Mesodermal cell (in vitro differentiated cells): Measurements from ENCODE around the gene COL25A1.

Experiments
- H3K27ac ChIP-seq: 2 replicates; pipeline ENCODE4 v1.7.0; 2013; ENCODE audit warnings: mild to moderate bottlenecking, low read depth, low read length, moderate library complexity; ENCODE audit not compliant: severe bottlenecking
- H3K36me3 ChIP-seq: 2 replicates; pipeline ENCODE4 v1.7.1; 2013; ENCODE audit warnings: mild to moderate bottlenecking, low read length, moderate library complexity; ENCODE audit not compliant: control insufficient read depth, insufficient read depth
- H3K4me1 ChIP-seq: one replicate; pipeline ENCODE4 v1.7.1; 2013; ENCODE audit warnings: mild to moderate bottlenecking, low read length; ENCODE audit not compliant: insufficient read depth, control insufficient read depth, poor library complexity, severe bottlenecking
- H3K4me3 ChIP-seq: 2 replicates; pipeline ENCODE4 v1.7.0; 2013; ENCODE audit warnings: low read length, control low read depth, mild to moderate bottlenecking; ENCODE audit not compliant: insufficient read depth, poor library complexity, severe bottlenecking; ENCODE audit errors: extremely low read depth
- H3K9me3 ChIP-seq: 2 replicates; pipeline ENCODE4 v1.7.1; 2013; ENCODE audit warnings: mild to moderate bottlenecking, low read length, moderate library complexity; ENCODE audit not compliant: control insufficient read depth
- WGBS, 2 experiments: methylation state at CpG; one replicate each; pipeline ENCODE4 v1.1.5; 2013; ENCODE audit warnings: missing lambda C conversion rate in 2 of 2; ENCODE audit not compliant: insufficient coverage in 2 of 2; 5-methylcytosine and 5-hydroxymethylcytosine counted together

Gene COL25A1

DNA sequence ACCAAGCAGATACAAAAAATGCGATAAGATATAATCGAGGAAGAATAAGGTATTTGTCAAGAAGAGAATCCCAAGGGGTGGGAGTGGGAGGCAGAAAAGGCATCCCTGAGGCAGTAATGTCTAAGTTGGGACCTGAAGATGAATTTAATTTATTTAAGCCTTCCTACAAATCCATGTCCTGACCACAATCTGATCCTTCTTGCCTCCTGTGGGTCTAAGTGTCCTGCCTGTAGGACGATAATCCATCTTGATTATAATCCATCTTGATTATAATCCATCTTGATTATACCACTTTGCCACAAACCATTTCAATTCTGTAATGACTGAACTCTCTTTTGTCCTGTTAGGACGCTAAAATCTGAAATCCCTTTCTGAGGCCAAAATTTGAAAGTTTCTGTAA lies 130.2 kb downstream of the COL25A1 start:
- H3K4me1 ChIP-seq: no peaks in the 10 kb centered on the region
- H3K4me3 ChIP-seq: no peak overlapping the region
- no peaks in the 10 kb centered on the region for H3K9me3 ChIP-seq
- no peak overlapping the region for H3K27ac ChIP-seq
- WGBS, 2 experiments: 81 to 91% methylated on average over 1 to 3 of the region's 4 CpGs
- H3K36me3 ChIP-seq: no peaks in the 10 kb centered on the region

DNA sequence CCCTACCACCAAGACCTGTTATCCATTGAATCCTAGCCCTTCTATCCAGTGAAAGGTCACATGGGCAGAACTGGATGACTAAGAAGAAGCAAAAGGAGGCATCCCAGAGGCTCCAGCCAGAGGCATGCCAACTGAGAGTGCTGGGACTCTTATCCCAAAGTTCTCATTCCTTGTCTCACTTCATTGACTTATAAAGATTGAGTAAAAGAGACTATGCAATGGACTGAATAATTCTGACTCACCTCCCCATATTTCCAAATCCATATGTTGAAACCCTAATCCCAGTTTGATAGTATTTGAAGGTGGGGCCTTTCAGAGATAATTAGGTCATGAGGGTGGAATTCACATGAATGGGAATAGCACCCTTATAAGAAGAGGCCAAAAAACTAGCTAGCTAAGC lies 131.4 kb downstream of the COL25A1 start:
- no peak overlapping the region for H3K27ac ChIP-seq
- no peak overlapping the region for H3K4me3 ChIP-seq
- no peaks in the 10 kb centered on the region for H3K9me3 ChIP-seq
- H3K4me1 ChIP-seq: no peaks in the 10 kb centered on the region
- H3K36me3 ChIP-seq: no peaks in the 10 kb centered on the region

DNA sequence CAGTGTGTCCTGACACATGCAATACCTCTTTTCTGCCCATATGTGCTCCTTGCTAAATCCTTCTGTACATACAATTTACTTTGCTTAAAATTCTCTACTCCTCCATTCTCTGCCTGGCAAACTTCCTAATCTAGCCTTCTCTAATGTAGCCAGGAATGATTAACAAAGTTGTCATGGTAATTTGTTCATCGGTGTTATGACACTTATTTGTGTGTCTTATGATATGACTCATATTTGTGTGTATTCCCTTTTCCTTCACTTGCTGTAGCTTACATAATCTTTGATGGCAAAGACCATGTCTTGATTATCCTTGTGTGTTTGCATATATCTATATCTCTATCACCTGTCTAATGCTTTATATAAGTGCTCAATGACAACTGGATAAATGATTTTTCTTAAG lies 133.3 kb downstream of the COL25A1 start:
- WGBS, 2 experiments: no CpG with 5 or more reads among the region's 1 CpG
- peaks cover 3% of the 10 kb centered on the region for H3K4me1 ChIP-seq
- no peak overlapping the region for H3K27ac ChIP-seq

DNA sequence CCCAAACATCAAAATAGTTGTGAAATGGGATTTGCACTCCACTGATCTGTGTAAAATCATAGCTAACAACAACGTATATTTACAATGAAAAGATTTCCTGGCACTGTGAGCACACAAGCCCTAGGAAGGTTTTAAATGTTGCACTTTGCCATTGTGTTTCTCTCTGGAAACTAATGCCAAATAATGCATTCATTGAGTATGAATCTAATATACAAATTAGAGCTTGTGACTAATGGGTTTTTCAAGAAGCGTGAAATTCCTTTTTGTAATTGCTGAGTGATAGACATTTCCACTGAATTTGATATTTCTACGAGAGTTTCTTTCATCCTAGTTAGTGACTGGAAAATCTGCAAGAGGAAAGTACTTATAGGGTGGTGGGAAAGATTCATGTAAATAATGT lies 135.9 kb downstream of the COL25A1 start:
- WGBS, 2 experiments: 93 to 100% methylated on average over 1 to 2 of the region's 3 CpGs
- no peak overlapping the region for H3K27ac ChIP-seq
- H3K36me3 ChIP-seq: no peaks in the 10 kb centered on the region
- H3K4me1 ChIP-seq: peaks cover 17% of the 10 kb centered on the region
- no peaks in the 10 kb centered on the region for H3K9me3 ChIP-seq
- no peak overlapping the region for H3K4me3 ChIP-seq

More for the DNA sequence above, 133.3 kb downstream of the COL25A1 start:
- no peaks in the 10 kb centered on the region for H3K9me3 ChIP-seq
- no peak overlapping the region for H3K4me3 ChIP-seq
- H3K36me3 ChIP-seq: no peaks in the 10 kb centered on the region

DNA sequence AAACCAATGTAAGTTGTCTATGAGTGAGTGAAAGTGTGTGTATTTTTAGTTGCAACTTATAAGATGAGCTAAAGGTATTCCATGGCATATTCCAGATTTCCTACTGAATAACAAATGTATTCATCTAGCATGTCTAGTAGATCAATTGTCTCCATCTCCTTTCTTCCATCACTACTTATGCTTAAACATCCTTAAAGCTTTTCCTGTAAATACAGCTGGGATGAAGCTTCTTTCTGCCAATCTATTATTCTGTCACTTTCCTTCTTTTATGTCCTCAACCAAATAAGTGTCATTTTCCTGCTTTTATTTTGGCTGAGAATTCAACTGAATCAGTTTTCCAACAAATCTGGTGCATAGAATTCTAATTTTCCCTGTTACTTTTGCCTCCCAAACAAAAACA lies 136.3 kb downstream of the COL25A1 start:
- Histone ChIP-seq H3K9me3 (no peaks in the 10 kb centered on the region), H3K36me3 (no peaks in the 10 kb centered on the region), H3K4me3 (no peak overlapping the region), H3K4me1 (peaks cover 17% of the 10 kb centered on the region), H3K27ac (no peak overlapping the region)

DNA sequence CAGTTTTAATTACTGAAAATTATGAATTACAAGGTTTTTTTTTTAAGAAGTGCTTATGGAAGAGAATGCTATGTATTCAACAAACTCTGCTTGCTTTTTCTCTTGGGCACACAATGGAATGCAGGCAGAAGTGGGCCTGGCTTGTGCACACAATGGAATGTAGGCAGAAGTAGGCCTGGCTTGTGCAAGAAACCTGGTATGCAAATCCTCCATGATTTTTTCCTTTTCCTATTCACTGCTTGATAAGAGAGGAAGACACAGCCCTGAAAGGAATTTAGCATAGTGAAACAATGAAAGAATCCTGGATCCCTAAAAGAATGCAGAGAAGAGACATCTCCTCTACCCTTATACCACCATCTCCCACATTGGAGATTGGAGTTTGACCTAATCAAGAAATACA lies 138.4 kb downstream of the COL25A1 start:
- Histone ChIP-seq H3K4me3 (no peak overlapping the region), H3K27ac (peak overlapping the region; percentile 67), H3K4me1 (peaks cover 17% of the 10 kb centered on the region), H3K9me3 (no peaks in the 10 kb centered on the region), H3K36me3 (no peaks in the 10 kb centered on the region)

DNA sequence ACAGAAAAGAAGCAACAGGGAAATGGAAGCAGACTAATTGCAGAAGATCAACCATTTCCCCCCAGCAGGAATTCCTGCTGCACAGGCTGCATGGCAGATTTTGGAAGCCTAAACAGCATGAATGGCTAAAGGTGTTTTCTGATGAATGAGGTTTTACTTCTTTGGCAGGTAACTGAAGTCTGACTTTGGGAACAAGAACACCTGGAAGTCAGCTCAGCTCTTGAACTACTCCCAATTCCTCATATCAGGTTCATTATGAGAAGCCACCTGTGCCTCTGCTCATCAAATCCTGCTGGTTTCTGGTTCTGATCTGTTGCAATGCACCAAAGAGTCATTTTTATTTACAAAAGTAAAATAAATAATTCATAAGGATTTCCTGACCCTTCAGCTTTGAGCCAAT lies 139.0 kb downstream of the COL25A1 start:
- Histone ChIP-seq H3K4me1 (peaks cover 17% of the 10 kb centered on the region), H3K27ac (no peak overlapping the region), H3K36me3 (no peaks in the 10 kb centered on the region), H3K4me3 (no peak overlapping the region), H3K9me3 (no peaks in the 10 kb centered on the region)

DNA sequence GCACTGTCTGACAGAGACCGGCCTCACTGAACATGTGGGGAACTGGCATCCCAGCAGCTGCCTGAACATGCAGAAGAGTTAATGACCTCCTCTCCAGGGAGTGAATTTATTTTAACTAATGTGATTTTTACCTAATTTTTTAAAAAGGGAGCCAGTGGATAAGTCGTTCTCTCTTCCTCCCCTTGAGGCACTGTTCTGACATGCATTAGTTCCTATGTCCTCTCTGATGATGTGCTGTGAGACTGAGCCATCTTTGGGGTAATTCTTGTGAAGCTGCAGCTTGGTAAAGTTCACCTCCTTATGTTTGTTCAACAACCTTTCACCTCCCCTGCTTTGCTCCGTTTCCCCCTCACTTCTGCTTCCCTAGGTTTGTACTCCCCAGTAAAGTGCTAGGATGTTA lies 139.7 kb downstream of the COL25A1 start:
- no peak overlapping the region for H3K4me3 ChIP-seq
- no peaks in the 10 kb centered on the region for H3K9me3 ChIP-seq
- H3K4me1 ChIP-seq: peaks cover 17% of the 10 kb centered on the region
- no peak overlapping the region for H3K27ac ChIP-seq
- H3K36me3 ChIP-seq: no peaks in the 10 kb centered on the region
- WGBS, 2 experiments: 75 to 100% methylated on average over 1 to 3 of the region's 3 CpGs

DNA sequence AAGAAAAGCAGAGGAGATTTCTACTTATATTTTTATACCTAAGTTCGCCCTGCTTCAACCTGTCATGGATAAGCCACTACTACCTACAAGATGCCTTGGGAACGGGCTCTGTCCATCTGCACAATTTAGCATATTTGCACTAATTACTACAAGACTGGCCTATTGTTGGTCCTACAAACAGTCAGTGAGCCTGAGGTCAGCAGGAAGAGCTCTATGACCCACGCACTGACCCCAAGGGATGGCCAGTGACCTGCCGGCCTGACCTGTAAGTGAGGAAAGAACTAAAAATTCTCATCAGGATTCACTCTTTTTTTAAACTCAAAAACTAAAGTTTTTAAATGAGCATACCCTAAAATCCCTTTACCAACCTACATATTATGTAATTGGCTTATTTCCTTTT lies 142.0 kb downstream of the COL25A1 start:
- H3K4me3 ChIP-seq: no peak overlapping the region
- H3K27ac ChIP-seq: no peak overlapping the region
- peaks cover 17% of the 10 kb centered on the region for H3K4me1 ChIP-seq
- H3K9me3 ChIP-seq: no peaks in the 10 kb centered on the region
- H3K36me3 ChIP-seq: no peaks in the 10 kb centered on the region
- WGBS, 2 experiments: 81 to 84% methylated on average over 2 to 3 of the region's 4 CpGs

DNA sequence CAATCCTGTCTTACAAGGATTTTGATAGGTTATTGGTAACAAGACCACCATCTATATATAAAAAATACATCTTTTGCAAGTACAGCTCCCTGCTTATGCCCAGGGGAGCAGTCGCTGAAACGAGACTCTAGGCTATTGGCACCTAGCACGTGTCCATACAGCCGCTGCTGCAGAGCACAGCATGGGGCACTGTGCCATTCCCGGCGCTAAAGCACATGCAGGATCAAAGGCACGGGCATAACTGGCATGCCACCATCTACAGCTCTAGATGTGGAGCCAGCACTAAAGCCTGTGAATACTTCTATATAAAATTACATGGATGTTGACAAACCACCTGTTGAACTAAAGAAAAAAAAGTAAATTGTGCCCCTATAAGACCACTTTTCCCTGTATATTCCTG lies 144.8 kb downstream of the COL25A1 start:
- H3K36me3 ChIP-seq: no peaks in the 10 kb centered on the region
- H3K4me3 ChIP-seq: no peak overlapping the region
- no peaks in the 10 kb centered on the region for H3K9me3 ChIP-seq
- 82% methylated on average over 6 of the region's 7 CpGs; no CpG with 5 or more reads in 1 of the 2 experiments for WGBS, 2 experiments
- H3K27ac ChIP-seq: no peak overlapping the region
- H3K4me1 ChIP-seq: no peaks in the 10 kb centered on the region

DNA sequence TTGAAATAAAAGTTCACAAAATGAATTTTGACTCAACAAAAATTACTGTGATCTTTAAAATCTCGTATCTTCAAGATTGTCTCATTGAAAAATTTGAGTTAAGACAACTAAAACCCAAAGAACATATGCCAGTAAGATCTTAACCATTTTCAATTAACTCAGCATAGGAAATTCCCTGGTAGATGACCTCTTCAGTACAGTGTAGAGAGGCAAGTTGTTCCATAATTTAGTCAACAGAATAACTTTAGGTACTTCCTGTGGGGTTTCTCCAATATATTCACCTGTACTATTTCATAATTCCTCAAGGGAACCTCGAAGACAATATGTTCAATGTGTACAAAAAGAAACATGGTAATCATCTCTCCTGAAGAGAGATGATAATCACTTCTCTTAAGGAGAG lies 145.3 kb downstream of the COL25A1 start:
- no peak overlapping the region for H3K27ac ChIP-seq
- H3K36me3 ChIP-seq: no peaks in the 10 kb centered on the region
- WGBS, 2 experiments: 80 to 86% methylated on average over 1 of the region's 2 CpGs
- H3K9me3 ChIP-seq: no peaks in the 10 kb centered on the region
- no peaks in the 10 kb centered on the region for H3K4me1 ChIP-seq
- H3K4me3 ChIP-seq: no peak overlapping the region

DNA sequence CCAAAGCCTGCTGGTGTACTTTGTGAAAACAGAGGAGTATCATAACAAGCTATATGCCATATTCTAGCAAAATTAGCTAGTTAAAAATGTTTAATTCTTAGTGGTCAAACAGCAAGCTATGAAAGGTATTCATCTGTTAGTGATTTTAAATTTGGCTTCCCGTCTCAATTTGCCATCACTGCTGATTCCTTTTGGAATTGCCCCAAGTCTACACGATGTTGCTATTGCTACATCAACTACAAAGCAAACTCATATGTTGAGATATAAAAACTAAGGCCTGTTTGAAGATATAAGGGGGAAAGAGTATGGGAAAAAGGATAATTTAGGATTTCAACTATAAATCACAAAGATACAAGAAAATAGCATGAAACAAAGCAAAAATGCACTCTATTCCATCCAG lies 146.1 kb downstream of the COL25A1 start:
- no CpG with 5 or more reads among the region's 2 CpGs for WGBS, 2 experiments
- Histone ChIP-seq H3K36me3 (no peaks in the 10 kb centered on the region), H3K4me1 (no peaks in the 10 kb centered on the region), H3K9me3 (no peaks in the 10 kb centered on the region), H3K4me3 (no peak overlapping the region), H3K27ac (no peak overlapping the region)
